HK-2 (cell line): ENCODE data around the gene RYR1.
A peak's percentile ranks its signal among the peaks of the same experiment; 100 is the strongest.
"Not testable (repeated sequence)": the region's sequence is repeated elsewhere in the genome, so short reads cannot be mapped to it uniquely, and the experiment has no call there.

ENCODE experiments used
- DNase-seq: peaks from one replicate; pipeline ENCODE4 v3.0.0-alpha.2; 2018; ENCODE audit not compliant: unreplicated experiment

RYR1 gene

DNA sequence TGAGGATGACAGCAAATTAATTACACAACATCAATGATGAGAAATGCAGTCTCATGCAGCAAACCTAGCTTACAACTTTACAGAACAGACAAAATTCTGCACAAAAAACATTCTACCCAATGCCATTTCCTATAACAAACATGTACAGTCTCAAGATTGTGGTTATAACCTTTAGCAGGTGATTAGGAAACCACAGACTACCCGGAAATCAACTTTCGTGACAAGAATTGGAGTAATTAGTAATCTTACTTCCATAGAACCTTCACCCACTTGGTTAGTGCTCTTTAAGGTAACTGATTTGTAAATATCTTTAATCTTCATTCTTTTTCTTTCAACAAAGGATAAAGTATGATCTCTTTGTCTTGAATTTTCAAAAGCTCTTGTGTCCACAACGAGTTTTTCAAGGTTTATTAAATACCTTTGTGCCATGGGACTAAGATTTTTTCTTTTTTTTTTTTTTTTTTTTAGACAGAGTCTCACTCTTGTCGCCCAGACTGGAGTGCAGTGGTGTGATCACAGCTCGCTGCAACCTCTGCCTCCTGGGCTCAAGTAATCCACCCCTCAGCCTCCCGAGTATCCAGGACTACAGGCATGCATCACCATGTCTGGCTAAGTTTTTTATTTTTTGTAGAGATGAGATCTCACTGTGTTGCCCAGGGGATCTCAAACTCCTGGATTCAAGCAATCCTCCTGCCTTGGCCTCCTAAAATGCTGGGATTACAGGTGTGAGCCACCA is 105.5 kb downstream of the RYR1 start:
- no peak for DNase-seq

DNA sequence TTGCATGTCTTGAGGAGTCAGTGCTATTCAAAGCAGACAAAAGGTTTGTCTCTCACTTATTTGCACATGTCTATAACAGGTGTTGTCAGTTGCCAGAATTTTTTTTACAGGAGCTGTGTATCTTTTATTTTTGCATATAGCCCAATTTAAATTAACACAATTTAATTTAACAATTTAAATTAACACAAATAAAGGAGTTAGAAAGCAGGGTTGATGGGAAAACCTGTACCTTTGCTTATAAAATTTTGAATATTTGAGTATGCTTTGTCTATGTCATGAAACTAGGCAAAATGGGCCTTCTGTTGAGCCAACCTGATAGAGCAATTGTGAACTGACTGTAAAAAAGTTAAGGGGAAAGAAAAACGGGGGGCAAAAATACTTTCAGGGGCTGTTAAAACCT is 106.3 kb downstream of the RYR1 start:
- DNase-seq: no peak

GRCh38 chr19:38542040-38542439 is 108.5 kb downstream of the RYR1 start:
- DNase-seq: no peak

- no peak for DNase-seq
Measured at GRCh38 chr19:38543286-38543806, 109.9 kb downstream of the RYR1 start.

DNA sequence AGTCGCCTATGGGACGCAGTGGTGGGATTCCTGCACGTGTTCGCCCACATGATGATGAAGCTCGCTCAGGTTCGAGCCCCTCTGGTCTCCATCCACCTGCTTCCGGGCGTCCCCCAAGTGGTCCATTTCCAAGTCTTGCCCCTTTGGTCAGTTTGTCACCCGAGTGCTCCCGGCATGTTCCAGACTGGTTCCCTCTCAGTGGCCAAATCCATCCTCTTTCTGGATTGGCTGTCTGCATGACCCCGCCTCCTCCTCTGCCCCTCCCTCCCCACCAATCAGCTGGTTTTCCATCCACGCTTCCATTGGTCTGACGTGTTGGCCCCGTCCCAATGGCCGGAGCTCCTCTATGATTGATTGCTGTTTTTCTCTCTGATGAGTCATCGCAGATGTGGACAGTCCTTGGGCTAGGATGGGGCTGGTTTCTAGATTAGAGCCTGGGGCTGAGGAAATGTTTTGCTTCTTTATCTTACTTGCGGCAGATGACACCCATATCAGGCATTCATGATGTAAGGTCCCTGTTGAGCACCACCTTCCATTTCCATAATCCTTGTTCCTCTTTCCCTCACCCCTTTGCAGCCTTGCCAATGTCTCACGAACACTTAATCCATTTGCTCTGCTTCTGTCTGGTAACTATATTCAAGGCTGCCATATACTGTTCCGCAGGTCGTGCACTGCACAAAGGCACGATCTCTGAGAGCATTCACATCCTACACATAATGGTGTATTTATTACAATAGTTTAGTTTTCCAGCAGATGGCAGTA is 110.5 kb downstream of the RYR1 start:
- DNase-seq: peak; percentile 42

- DNase-seq: no peak
Measured at GRCh38 chr19:38544569-38545315, 111.3 kb downstream of the RYR1 start.

DNA sequence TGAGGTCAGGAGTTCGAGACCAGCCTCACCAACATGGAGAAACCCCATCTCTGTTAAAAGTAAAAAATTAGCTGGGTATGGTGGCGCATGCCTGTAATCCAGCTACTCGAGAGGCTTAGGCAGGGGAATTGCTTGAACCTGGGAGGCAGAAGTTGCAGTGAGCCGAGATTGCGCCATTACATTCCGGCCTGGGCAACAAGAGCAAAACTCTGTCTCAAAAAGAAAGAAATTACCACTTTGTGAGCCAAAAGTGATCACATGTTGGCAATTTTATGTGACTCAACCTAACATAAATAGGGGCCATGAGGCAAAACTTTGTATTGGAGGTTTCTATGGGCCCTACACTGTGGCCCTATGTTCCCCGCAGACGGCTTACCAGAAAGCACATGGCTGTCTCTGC is 112.1 kb downstream of the RYR1 start:
- no peak for DNase-seq

DNA sequence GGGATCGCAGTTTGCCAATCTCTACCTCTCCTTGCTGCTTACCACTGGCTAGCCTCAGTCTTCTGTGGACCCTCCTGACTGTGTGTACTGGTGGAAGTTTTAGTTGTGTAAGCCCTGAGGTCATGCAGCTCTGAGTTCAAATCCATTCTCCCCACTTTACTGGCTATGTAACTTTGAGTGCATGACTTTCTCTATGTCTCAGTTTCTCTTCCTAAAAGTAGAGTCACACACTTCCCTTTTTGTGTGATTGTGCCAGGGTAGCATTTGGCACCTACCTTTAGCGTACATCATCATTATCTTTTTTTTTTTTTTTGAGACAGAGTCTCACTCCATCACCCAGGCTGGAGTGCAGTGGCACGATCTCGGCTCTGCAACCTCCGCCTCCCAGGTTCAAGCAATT is 113.9 kb downstream of the RYR1 start:
- DNase-seq: no peak

DNA sequence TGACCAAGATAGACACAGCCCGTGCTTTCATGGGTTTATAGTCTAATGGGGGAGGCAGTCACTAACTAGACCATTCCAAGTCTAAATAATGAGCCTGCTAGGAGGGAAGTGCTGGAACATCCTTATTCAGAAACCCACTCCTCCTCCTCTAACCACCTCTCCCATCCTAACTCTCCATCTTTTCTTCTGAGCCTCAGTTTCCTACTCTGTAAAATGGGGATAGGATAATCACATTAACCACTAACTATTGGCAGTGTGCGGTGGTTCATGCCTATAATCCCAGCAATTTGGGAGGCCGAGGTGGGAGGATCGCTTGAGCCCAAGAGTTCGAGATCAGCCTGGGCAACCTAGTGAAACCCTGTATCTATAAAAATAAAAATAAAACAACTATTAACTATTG is 115.6 kb downstream of the RYR1 start:
- no peak for DNase-seq

DNA sequence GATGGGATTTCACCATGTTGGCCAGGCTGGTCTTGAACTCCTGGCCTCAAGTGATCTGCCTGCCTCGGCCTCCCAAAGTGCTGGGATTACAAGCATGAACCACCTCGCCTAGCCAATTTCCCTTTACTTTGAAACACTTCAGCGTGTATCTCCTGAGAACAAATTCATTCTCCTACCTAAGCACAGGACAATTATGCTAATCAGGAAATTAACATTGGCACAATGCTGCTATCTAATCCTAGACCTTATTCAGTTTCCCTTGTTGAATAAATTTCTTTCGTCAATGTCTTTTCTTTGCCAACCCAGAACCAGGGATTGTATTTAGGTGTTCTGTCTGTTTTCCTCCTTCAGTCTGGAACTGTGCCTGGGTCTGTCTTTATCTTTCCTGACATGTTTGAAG is 116.5 kb downstream of the RYR1 start:
- no peak for DNase-seq

DNA sequence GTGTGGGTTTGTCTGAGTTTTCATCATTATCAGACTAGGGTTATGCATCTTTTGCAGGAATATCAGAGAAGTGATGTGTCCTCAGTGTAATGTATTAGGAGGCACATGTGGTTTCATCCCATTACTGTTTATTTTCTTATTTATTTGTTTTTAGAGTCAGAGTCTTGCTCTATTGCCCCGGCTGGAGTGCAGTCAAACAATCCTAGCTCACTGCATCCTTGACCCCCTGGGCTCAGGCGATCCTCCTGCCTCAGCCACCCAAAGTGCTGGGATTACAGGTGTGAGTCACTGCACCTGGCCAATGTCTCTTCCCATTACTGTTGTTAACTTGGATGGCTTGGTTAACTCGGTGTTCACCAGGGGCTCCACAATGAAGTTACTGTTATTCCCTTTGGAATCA is 116.9 kb downstream of the RYR1 start:
- no peak for DNase-seq

DNA sequence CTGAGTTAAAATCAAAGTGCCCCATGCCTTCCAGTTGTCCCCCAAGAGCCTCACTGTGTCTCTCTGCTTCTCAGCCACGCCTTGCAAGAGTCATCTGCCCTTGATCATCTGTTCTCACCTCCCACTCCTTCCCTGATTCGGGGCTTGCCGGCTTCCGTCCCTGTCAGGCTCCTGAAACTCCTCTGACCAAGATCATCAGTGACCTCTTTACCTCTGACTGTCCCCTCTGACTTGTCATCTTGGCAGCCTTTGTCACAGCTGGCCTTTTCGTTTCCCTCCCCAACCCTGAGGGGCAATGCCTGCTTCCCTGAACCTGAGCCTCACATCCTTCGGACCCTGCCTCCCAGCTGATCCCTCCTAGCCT is 117.9 kb downstream of the RYR1 start:
- DNase-seq: no peak

GRCh38 chr19:38553239-38553638 is 119.7 kb downstream of the RYR1 start:
- not testable (repeated sequence) for DNase-seq

- no peak for DNase-seq
Measured at GRCh38 chr19:38554676-38555141, 121.2 kb downstream of the RYR1 start.

- DNase-seq: no peak
Measured at GRCh38 chr19:38555200-38555599, 121.7 kb downstream of the RYR1 start.

DNA sequence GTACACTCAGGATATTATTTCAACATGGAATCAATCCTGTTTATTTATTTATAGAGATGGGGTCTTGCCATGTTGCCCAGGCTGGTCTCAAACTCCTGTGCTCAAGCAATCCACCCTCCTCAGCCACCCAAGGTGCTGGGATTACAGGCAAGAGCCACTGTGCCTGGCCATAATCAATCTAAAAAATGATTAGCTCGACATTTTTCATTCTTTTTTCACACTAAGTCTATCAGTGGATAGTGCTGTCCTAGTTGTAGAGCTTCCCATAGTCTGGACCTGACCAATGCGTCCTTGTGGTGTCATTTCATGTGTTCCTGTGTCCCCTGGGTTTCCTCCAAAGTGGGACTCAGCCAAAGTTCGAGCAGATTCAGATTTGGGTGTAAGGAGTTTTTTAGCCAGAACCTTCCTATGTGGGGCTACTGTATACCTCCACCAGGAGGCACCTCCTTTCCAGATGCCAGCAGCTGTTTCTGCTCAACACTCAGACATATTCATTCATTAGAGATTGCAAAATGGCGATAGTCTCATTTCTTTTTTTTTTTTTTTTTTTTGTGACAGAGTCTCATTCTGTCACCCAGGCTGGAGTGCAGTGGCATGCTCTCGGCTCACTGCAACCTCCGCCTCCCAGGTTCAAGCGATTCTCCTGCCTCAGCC is 123.2 kb downstream of the RYR1 start:
- no peak for DNase-seq

DNA sequence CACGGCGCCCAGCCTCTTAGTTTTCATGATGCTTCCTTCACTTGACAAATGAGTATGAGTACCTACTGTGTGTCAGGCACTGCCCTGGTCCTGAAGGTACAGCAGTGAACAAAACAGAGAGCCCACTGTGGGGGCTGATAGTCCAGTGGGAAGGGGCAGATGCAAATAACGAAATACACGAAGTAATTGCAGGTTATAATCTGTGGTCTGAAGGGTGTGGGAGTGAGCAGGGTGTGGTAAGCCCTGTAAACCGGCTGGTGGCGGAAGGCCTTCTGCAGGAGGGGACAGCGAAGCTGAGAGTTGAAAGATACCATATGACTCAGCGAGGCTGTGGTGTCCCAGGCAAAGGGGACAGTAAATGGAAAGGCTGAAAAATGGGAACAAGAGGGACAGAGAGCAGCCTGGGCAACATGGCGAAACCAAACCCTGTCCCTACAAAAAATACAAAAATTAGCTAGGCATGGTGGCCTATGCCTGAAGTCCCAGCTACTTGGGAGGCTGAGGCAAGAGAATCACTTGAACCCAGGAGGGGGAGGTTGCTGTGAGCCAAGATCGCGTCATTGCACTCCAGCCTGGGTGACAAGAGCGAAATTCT is 123.8 kb downstream of the RYR1 start:
- no peak for DNase-seq

GRCh38 chr19:38558933-38559332 is 125.4 kb downstream of the RYR1 start:
- DNase-seq: not testable (repeated sequence)

DNA sequence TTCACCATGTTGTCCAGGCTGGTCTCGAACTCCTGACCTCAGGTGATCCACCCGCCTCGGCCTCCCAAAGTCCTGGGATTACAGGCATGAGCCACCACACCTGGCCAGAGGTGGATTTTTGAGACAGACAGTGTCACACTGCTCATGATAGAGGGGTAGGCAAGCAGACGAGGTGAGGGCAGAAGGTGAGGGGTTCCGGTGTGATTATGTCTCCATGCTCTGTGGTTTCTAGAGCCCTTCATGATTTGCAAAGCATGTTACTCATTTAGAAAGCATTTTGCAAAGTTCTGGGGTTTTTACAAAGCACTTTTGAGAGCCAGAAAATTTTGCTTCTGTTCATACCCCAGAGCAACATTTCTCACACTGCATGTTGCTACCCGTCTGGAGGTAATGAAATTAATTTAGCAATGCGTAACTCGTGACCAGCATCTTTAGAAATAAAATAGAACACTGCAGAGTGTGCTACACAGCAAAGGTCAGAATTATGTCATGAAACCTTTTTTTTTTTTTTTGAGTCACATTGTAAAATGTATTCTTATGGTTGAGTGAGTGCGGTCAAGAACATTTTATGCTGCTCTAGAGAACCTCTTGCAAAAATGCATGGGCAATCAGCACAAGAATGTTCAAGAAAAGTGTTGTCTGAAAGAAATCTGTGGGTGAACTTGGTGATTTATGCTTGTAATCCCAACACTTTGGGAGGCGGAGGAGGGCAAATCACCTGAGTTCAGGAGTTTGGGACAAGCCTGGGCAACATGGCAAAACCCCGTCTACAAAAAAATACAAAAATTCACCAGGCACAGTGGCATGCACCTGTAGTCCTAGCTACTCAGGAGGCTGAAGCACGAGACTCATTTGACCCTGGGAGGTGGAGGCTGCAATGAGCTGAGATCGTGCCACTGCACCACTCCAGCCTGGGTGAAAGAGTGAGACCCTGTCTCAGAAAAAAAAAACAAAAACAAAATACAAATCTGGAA is 126.2 kb downstream of the RYR1 start:
- DNase-seq: no peak

GRCh38 chr19:38561053-38561606 is 127.6 kb downstream of the RYR1 start:
- no peak for DNase-seq
